Peyer's patch (tissue), 4 donors: ENCODE results near the gene USP40.

Source experiments
- POLR2A ChIP-seq, 2 donors: fragments of 450-650 bp; IDR thresholded peaks; one replicate each; pipeline ENCODE4 v1.5.1; 2017; ENCODE audit warnings: antibody characterized with exemption in 2 of 2, mild to moderate bottlenecking in 2 of 2, moderate library complexity in 2 of 2
- TF ChIP-seq, protein P1 (sequence below), 6 experiments: fragments of 450-650 bp in 4 of 6; fragments of 200-600 bp in 2 of 6; sonication (generic) in 1 of 6; IDR thresholded peaks; one replicate each; pipeline ENCODE4 v1.5.1; 2017 to 2019; ENCODE audit warnings: antibody characterized with exemption in 6 of 6, mild to moderate bottlenecking in 3 of 6, moderate library complexity in 1 of 6

DNA sequence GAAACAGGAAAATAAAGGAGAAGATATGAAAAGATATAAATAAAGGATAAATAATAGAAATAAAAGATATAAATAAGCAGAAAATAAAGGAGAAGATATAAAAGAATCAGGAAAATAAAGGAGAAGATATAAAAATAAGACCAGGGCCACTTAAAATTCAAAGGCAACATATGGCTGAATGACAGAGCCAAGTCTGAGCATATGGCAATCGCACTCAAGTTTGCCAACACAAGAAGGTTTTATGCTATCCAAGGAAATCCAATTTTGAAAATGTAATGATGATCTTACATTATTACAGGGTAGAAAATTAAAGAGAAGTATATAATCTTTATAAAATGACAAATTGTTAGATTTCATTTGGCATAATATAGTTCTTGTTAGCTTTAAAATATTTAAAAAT lies 33.6 kb downstream of the USP40 start:
- TF ChIP-seq, protein P1, sequence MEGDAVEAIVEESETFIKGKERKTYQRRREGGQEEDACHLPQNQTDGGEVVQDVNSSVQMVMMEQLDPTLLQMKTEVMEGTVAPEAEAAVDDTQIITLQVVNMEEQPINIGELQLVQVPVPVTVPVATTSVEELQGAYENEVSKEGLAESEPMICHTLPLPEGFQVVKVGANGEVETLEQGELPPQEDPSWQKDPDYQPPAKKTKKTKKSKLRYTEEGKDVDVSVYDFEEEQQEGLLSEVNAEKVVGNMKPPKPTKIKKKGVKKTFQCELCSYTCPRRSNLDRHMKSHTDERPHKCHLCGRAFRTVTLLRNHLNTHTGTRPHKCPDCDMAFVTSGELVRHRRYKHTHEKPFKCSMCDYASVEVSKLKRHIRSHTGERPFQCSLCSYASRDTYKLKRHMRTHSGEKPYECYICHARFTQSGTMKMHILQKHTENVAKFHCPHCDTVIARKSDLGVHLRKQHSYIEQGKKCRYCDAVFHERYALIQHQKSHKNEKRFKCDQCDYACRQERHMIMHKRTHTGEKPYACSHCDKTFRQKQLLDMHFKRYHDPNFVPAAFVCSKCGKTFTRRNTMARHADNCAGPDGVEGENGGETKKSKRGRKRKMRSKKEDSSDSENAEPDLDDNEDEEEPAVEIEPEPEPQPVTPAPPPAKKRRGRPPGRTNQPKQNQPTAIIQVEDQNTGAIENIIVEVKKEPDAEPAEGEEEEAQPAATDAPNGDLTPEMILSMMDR (IDR thresholded peaks at IDR 0.05), result no peak
- TF ChIP-seq POLR2A (IDR thresholded peaks at IDR 0.05), result no peak
